ENCODE results near the gene P2RY11. TPM values are rescaled to one million over a fixed set of nuclear protein-coding genes. Genes with fewer than 3 reads are reported as not detected.

The P2RY11 gene
- total RNA-seq, 2 donors from 2014 or later = 9.2 to 20.8 TPM

- TF ChIP-seq POLR2A (IDR thresholded peaks at IDR 0.05) (no peak), CTCF (IDR thresholded peaks at IDR 0.05) (no peak), POLR2AphosphoS5 (IDR thresholded peaks at IDR 0.05) (no peak)
- Histone ChIP-seq H3K4me1 (replicated peaks) (peaks cover under 1% of the 10 kb centered on the region), H3K4me3 (no peak overlapping the region), H3K27me3 (replicated peaks; ENCODE audit: insufficient read depth) (no peaks in the 10 kb centered on the region), H3K27ac (no peak overlapping the region), H3K9me3 (no peaks in the 10 kb centered on the region), H3K36me3 (peaks cover 25 to 46% of the 10 kb centered on the region in 2 donors)
- intact Hi-C loops (cut with DNase I) = no loop called here
- DNase-seq (ENCODE audit: low spot score) = no peak
- 58% methylated on average over 23 of the region's 23 CpGs for WGBS
Measured at GRCh38 chr19:10112037-10112761, 706 bp downstream of the P2RY11 start.

- Histone ChIP-seq H3K9me3 (no peaks in the 10 kb centered on the region), H3K4me3 (no peak overlapping the region), H3K36me3 (peaks cover 25 to 47% of the 10 kb centered on the region in 2 donors), H3K27ac (no peak overlapping the region), H3K27me3 (replicated peaks; ENCODE audit: insufficient read depth) (no peaks in the 10 kb centered on the region), H3K4me1 (replicated peaks) (no peaks in the 10 kb centered on the region)
- no peak for DNase-seq (ENCODE audit: low spot score)
- intact Hi-C loops (cut with DNase I) = no loop called here
- TF ChIP-seq POLR2A (IDR thresholded peaks at IDR 0.05) (no peak), CTCF (IDR thresholded peaks at IDR 0.05) (peak in 3 of 4 experiments; percentile 23 to 51 (median 34))
- WGBS = 33% methylated on average over 25 of the region's 25 CpGs
Measured at GRCh38 chr19:10112895-10113591, 1.6 kb downstream of the P2RY11 start.

- DNase-seq (ENCODE audit: low spot score) = no peak
- intact Hi-C loops (cut with DNase I) = no loop called here
- Histone ChIP-seq H3K4me3 (no peak overlapping the region), H3K9me3 (no peaks in the 10 kb centered on the region), H3K27ac (no peak overlapping the region), H3K36me3 (peaks cover 25 to 43% of the 10 kb centered on the region in 2 donors), H3K27me3 (replicated peaks; ENCODE audit: insufficient read depth) (no peaks in the 10 kb centered on the region), H3K4me1 (replicated peaks) (no peaks in the 10 kb centered on the region)
- TF ChIP-seq POLR2A (IDR thresholded peaks at IDR 0.05) = no peak
- no peak for TF ChIP-seq POLR2AphosphoS5 (IDR thresholded peaks at IDR 0.05)
- TF ChIP-seq CTCF (IDR thresholded peaks at IDR 0.05) = no peak
- WGBS = 75% methylated on average over 19 of the region's 19 CpGs
Measured at GRCh38 chr19:10113592-10113963, 2.1 kb downstream of the P2RY11 start.

GRCh38 chr19:10113964-10114650, 2.6 kb downstream of the P2RY11 start:
- no peak for DNase-seq (ENCODE audit: low spot score)
- Histone ChIP-seq H3K4me3 (no peak overlapping the region), H3K36me3 (peaks cover 25 to 43% of the 10 kb centered on the region in 2 donors), H3K27ac (no peak overlapping the region), H3K4me1 (replicated peaks) (peaks cover 4% of the 10 kb centered on the region), H3K9me3 (no peaks in the 10 kb centered on the region), H3K27me3 (replicated peaks; ENCODE audit: insufficient read depth) (no peaks in the 10 kb centered on the region)
- TF ChIP-seq POLR2AphosphoS5 (IDR thresholded peaks at IDR 0.05) (no peak), POLR2A (IDR thresholded peaks at IDR 0.05) (no peak), CTCF (IDR thresholded peaks at IDR 0.05) (no peak)
- intact Hi-C loops (cut with DNase I) = no loop called here
- 88% methylated on average over 22 of the region's 43 CpGs for WGBS
